Lower leg skin (tissue), 3 donors: Measurements from ENCODE around the gene ZNF274.

Experiments
- CTCF ChIP-seq, 3 donors: fragments of 450-650 bp; IDR thresholded peaks; one replicate each; pipeline ENCODE4 v1.5.1; 2016; ENCODE audit warnings: antibody characterized with exemption in 3 of 3, mild to moderate bottlenecking in 3 of 3, moderate library complexity in 2 of 3
- POLR2A ChIP-seq, 2 donors: fragments of 450-650 bp; IDR thresholded peaks; one replicate each; pipeline ENCODE4 v1.6.1; 2016 to 2017; ENCODE audit warnings: antibody characterized with exemption in 2 of 2, mild to moderate bottlenecking in 1 of 2, moderate library complexity in 1 of 2

GRCh38 chr19:58181902-58182576 is 822 bp upstream of the ZNF274 start:
- TF ChIP-seq CTCF (IDR thresholded peaks at IDR 0.05): no peak
- no peak for TF ChIP-seq POLR2A (IDR thresholded peaks at IDR 0.05)
